DND-41 (cell line): ENCODE results near the gene IL1RAP.

Source experiments
- ATAC-seq: fragments of 200-7000 bp; cut with Tn5 transposase; 3 replicates; pipeline ENCODE4 v1.9.1; 2021; ENCODE audit warnings: low read depth; ENCODE audit not compliant: insufficient read depth
- DNase-seq: peaks from one replicate; pipeline ENCODE4 v3.0.0-alpha.2; 2020
- H2AFZ ChIP-seq: 2 replicates; pipeline ENCODE4 v1.6.0; 2012; ENCODE audit warnings: low read depth, low read length
- H3K27ac ChIP-seq: 2 replicates; pipeline ENCODE4 v1.5.1; 2012; ENCODE audit warnings: low read length, inconsistent platforms
- H3K27me3 ChIP-seq: fragments of 200-600 bp; sonication (generic); 2 replicates; pipeline ENCODE4 v1.6.0; 2012; ENCODE audit warnings: low read length, mild to moderate bottlenecking, inconsistent platforms; ENCODE audit not compliant: insufficient read depth, poor library complexity
- H3K36me3 ChIP-seq: 2 replicates; pipeline ENCODE4 v1.5.1; 2012; ENCODE audit warnings: low read length, inconsistent platforms; ENCODE audit not compliant: insufficient read depth
- H3K4me1 ChIP-seq: 2 replicates; pipeline ENCODE4 v1.5.1; 2012; ENCODE audit warnings: mild to moderate bottlenecking, low read length; ENCODE audit not compliant: insufficient read depth
- H3K4me2 ChIP-seq: 2 replicates; pipeline ENCODE4 v1.6.0; 2012; ENCODE audit warnings: mild to moderate bottlenecking, moderate library complexity, low read length, inconsistent platforms; ENCODE audit not compliant: insufficient read depth
- H3K4me3 ChIP-seq, 2 experiments: fragments of 200-600 bp in 1 of 2; shearing (Covaris generic) in 1 of 2; 2 replicates each; pipeline ENCODE4 v1.5.1; 2012 to 2016; ENCODE audit warnings: inconsistent platforms in 2 of 2, low read length in 2 of 2, mild to moderate bottlenecking in 2 of 2, low read depth in 1 of 2, moderate library complexity in 1 of 2
- H3K79me2 ChIP-seq: 2 replicates; pipeline ENCODE4 v1.6.0; 2012; ENCODE audit warnings: low read length, inconsistent platforms; ENCODE audit not compliant: insufficient read depth
- H3K9ac ChIP-seq: 2 replicates; pipeline ENCODE4 v1.6.0; 2012; ENCODE audit warnings: low read depth, mild to moderate bottlenecking, inconsistent platforms, low read length, moderate library complexity
- H3K9me3 ChIP-seq: 2 replicates; pipeline ENCODE4 v1.5.1; 2012; ENCODE audit warnings: low read length, moderate library complexity, mild to moderate bottlenecking, inconsistent platforms; ENCODE audit not compliant: insufficient read depth, severe bottlenecking
- H4K20me1 ChIP-seq: 2 replicates; pipeline ENCODE4 v1.6.0; 2012; ENCODE audit warnings: low read length; ENCODE audit not compliant: insufficient read depth
- CTCF ChIP-seq: IDR thresholded peaks from 2 replicates; pipeline ENCODE4 v1.5.1; 2012; ENCODE audit warnings: borderline replicate concordance, low read length, moderate library complexity, mild to moderate bottlenecking; ENCODE audit not compliant: poor library complexity, severe bottlenecking; ENCODE audit errors: extremely low read depth
- EZH2 ChIP-seq: IDR thresholded peaks from 3 replicates; pipeline ENCODE4 v1.6.1; 2012; ENCODE audit warnings: borderline replicate concordance, low read depth, mild to moderate bottlenecking, moderate library complexity, low read length, inconsistent platforms; ENCODE audit not compliant: severe bottlenecking

Gene IL1RAP

GRCh38 chr3:190624282-190624681, 110.4 kb downstream of the IL1RAP start:
- no peak for DNase-seq
- no peak overlapping the region for H3K4me3 ChIP-seq
- H2AFZ ChIP-seq: no peak overlapping the region
- H3K79me2 ChIP-seq: no peaks in the 10 kb centered on the region
- H3K27me3 ChIP-seq: no peaks in the 10 kb centered on the region
- peaks cover 59% of the 10 kb centered on the region for H3K36me3 ChIP-seq
- H3K4me2 ChIP-seq: no peak overlapping the region
- no peak overlapping the region for H3K9ac ChIP-seq
- no peaks in the 10 kb centered on the region for H3K9me3 ChIP-seq
- H3K27ac ChIP-seq: no peak overlapping the region
- no peaks in the 10 kb centered on the region for H4K20me1 ChIP-seq
- peaks cover 11% of the 10 kb centered on the region for H3K4me1 ChIP-seq
- ATAC-seq: no peak
- TF ChIP-seq EZH2 (no peak), CTCF (no peak)

GRCh38 chr3:190626951-190627620, 113.2 kb downstream of the IL1RAP start:
- TF ChIP-seq CTCF (no peak), EZH2 (no peak)
- DNase-seq (no peak), ATAC-seq (no peak)
- no peaks in the 10 kb centered on the region for H3K79me2 ChIP-seq
- no peaks in the 10 kb centered on the region for H3K4me1 ChIP-seq
- no peaks in the 10 kb centered on the region for H3K9me3 ChIP-seq
- peaks cover 50% of the 10 kb centered on the region for H3K36me3 ChIP-seq
- no peaks in the 10 kb centered on the region for H4K20me1 ChIP-seq
- H3K27ac ChIP-seq: no peak overlapping the region
- H3K4me3 ChIP-seq: no peak overlapping the region
- no peaks in the 10 kb centered on the region for H3K27me3 ChIP-seq
- no peak overlapping the region for H2AFZ ChIP-seq
- H3K9ac ChIP-seq: no peak overlapping the region
- H3K4me2 ChIP-seq: no peak overlapping the region

GRCh38 chr3:190629088-190629487, 115.2 kb downstream of the IL1RAP start:
- no peak overlapping the region for H3K27ac ChIP-seq
- no peaks in the 10 kb centered on the region for H4K20me1 ChIP-seq
- H3K9me3 ChIP-seq: no peaks in the 10 kb centered on the region
- H3K4me2 ChIP-seq: no peak overlapping the region
- no peaks in the 10 kb centered on the region for H3K4me1 ChIP-seq
- no peaks in the 10 kb centered on the region for H3K79me2 ChIP-seq
- peaks cover 32% of the 10 kb centered on the region for H3K36me3 ChIP-seq
- TF ChIP-seq CTCF (no peak), EZH2 (no peak)
- DNase-seq (no peak), ATAC-seq (no peak)
- H3K27me3 ChIP-seq: no peaks in the 10 kb centered on the region
- H3K4me3 ChIP-seq: no peak overlapping the region
- no peak overlapping the region for H3K9ac ChIP-seq
- no peak overlapping the region for H2AFZ ChIP-seq
